Thoracic aorta (tissue), 2 donors: ENCODE results near the gene IRGC. TPM values are rescaled to one million over a fixed set of nuclear protein-coding genes. Genes with fewer than 3 reads are reported as not detected.

Experiments used
- ATAC-seq: fragments of 150-250 bp; one replicate; pipeline ENCODE4 v1.8.0; 2017; ENCODE audit warnings: low read depth; ENCODE audit not compliant: insufficient number of reproducible peaks, low FRiP score
- DNase-seq: peaks from one replicate; pipeline ENCODE4 v3.0.0-alpha.2; 2020; ENCODE audit warnings: low spot score
- H3K27ac ChIP-seq, 2 donors: fragments of 200-600 bp; sonication (generic); 1 replicate in 1 of 2; 2 replicates in 1 of 2; pipeline ENCODE4 v1.5.1; 2016; ENCODE audit warnings: mild to moderate bottlenecking in 2 of 2, moderate library complexity in 2 of 2
- H3K27me3 ChIP-seq: fragments of 200-600 bp; sonication (generic); replicated peaks from 2 replicates; pipeline ENCODE4 v1.6.0; 2016; ENCODE audit warnings: mild to moderate bottlenecking; ENCODE audit not compliant: insufficient read depth
- H3K36me3 ChIP-seq: fragments of 200-600 bp; sonication (generic); one replicate; pipeline ENCODE4 v1.5.1; 2016
- H3K4me1 ChIP-seq, 2 donors: fragments of 200-600 bp; sonication (generic); 1 replicate in 1 of 2; 2 replicates in 1 of 2; pipeline versions ENCODE4 v1.5.1 to v1.6.0; 2016; ENCODE audit warnings: low read depth in 2 of 2, mild to moderate bottlenecking in 1 of 2; ENCODE audit not compliant: control insufficient read depth in 1 of 2
- H3K4me3 ChIP-seq: fragments of 200-600 bp; sonication (generic); 2 replicates; pipeline ENCODE4 v1.5.1; 2016; ENCODE audit warnings: mild to moderate bottlenecking
- H3K9me3 ChIP-seq: fragments of 200-600 bp; sonication (generic); 2 replicates; pipeline ENCODE4 v1.5.1; 2016
- total RNA-seq, 2 donors: library from RNA; depleted of rRNA; stranded (reverse); fragments of >200 nt; gene quantifications; one replicate each; pipeline versions ENCODE4 v1.1.0 to v1.2.3, GENCODE V29; 2016
- TF ChIP-seq, protein P1 (sequence below): fragments of 200-600 bp; sonication (generic); IDR thresholded peaks from one replicate; pipeline ENCODE4 v1.5.1; 2019; ENCODE audit warnings: antibody characterized with exemption

The IRGC gene
- total RNA-seq, 2 donors from 2014 or later: not detected

DNA sequence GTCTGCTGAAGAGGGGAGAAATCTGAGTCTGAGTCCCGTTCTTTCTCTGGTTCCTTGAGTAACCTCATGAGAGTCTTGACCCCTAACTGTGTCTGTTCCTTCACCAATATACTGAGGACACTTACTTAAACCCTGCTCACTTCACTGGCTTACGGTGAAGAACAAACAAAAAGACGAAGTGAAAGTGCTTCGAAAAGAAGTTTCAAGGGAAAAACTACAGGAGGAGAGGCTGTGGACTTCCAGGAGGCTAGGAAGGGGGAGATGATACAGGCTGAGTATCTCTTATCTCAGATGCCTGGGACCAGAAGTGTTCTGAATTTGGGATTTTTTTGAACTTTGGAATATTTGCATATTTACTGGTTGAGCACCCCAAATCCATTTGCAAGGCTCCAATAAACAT is 32.8 kb downstream of the IRGC start:
- H3K4me1 ChIP-seq: peaks cover 6 to 20% of the 10 kb centered on the region in 2 donors
- no peaks in the 10 kb centered on the region for H3K27me3 ChIP-seq
- TF ChIP-seq, protein P1, sequence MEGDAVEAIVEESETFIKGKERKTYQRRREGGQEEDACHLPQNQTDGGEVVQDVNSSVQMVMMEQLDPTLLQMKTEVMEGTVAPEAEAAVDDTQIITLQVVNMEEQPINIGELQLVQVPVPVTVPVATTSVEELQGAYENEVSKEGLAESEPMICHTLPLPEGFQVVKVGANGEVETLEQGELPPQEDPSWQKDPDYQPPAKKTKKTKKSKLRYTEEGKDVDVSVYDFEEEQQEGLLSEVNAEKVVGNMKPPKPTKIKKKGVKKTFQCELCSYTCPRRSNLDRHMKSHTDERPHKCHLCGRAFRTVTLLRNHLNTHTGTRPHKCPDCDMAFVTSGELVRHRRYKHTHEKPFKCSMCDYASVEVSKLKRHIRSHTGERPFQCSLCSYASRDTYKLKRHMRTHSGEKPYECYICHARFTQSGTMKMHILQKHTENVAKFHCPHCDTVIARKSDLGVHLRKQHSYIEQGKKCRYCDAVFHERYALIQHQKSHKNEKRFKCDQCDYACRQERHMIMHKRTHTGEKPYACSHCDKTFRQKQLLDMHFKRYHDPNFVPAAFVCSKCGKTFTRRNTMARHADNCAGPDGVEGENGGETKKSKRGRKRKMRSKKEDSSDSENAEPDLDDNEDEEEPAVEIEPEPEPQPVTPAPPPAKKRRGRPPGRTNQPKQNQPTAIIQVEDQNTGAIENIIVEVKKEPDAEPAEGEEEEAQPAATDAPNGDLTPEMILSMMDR: no peak

DNA sequence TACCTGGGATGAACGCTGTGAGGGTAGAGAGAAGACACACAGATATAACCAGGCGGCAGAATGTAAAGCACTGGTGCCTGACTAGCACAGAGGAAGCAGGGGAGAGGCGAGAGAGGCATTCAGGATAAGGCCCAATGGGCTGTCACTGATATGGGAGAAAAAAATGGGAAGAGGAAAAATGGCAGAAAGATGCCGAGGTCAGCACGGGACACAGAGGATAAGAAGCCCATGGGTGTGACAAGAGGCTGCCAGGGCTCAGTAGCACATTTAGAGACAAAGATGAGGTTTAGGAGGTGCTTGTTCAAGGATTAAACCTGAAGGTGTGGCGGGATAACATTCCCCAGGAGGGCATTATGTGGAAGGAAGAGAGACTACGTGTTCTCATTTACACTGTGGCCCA is 33.3 kb downstream of the IRGC start:
- TF ChIP-seq, protein P1: no peak
- no peak overlapping the region for H3K4me3 ChIP-seq
- H3K36me3 ChIP-seq: peaks cover 48% of the 10 kb centered on the region
- no peak overlapping the region for H3K27ac ChIP-seq
- no peak for ATAC-seq
- H3K27me3 ChIP-seq: no peaks in the 10 kb centered on the region
- DNase-seq: no peak
- H3K4me1 ChIP-seq: peaks cover 6 to 25% of the 10 kb centered on the region in 2 donors
- H3K9me3 ChIP-seq: no peaks in the 10 kb centered on the region

More for the DNA sequence above, 32.8 kb downstream of the IRGC start:
- Histone ChIP-seq H3K9me3 (no peaks in the 10 kb centered on the region), H3K27ac (no peak overlapping the region), H3K36me3 (peaks cover 48% of the 10 kb centered on the region), H3K4me3 (no peak overlapping the region)
- no peak for DNase-seq
- ATAC-seq: no peak

DNA sequence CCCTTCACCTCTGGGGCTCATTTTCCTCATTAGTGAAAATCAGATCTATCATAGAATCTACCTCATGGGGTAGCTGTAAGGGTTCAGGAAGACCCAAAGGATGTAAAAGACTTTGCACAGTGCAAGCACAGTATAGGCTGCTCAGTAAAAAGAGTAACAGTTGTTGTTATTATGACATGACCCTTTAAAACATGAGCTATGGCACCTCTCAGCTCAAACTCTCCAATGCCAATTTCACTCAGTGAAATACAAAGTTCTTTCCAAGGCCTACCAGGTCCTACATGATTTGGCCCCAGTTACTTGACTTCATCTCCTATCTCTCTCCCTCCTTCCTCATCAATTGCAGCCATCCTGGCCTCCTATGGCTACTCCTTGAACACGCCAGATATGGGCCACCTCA is 34.0 kb downstream of the IRGC start:
- Histone ChIP-seq H3K27me3 (no peaks in the 10 kb centered on the region), H3K9me3 (no peaks in the 10 kb centered on the region), H3K36me3 (peaks cover 43% of the 10 kb centered on the region), H3K4me1 (peaks cover 6 to 25% of the 10 kb centered on the region in 2 donors), H3K27ac (no peak overlapping the region), H3K4me3 (no peak overlapping the region)
- DNase-seq: no peak
- TF ChIP-seq, protein P1: no peak
- no peak for ATAC-seq

DNA sequence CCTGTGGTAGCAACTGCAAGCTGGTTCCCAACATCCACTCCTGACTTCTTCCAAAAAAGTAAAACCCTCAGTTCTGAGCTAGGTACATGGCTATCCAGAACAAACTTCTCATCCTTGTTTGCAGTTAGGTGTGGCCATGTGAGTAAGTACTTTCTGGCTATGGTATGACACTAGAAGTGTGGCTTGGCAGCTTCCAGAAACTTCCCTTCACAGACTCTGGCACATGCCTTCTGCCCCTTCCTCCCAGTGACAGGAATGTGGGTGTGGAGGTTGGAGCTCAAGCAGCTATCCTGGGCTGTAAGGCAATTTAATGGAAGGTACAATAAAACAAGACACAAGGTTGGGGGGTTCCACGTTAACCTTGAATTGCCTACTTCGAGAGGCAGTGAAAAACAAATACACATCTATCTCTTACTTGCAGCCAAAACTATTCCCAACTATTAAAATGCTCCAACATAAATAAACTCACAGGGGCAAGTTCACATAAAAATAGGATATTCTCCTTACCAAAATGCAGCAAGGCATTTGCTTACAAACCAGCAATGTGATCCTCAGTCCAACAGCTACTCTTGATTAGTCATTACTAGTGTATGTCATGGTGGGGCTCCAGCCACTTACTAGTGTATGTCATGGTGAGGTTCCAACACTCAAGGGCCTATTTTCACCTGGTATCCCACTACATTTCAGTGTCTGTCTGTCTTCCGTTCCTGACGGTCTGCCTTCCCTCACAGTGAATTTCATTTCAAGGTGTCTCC is 35.8 kb downstream of the IRGC start:
- no peaks in the 10 kb centered on the region for H3K27me3 ChIP-seq
- TF ChIP-seq, protein P1: no peak
- DNase-seq (no peak), ATAC-seq (no peak)
- H3K36me3 ChIP-seq: peaks cover 32% of the 10 kb centered on the region
- peaks cover 6 to 25% of the 10 kb centered on the region in 2 donors for H3K4me1 ChIP-seq
- H3K9me3 ChIP-seq: no peaks in the 10 kb centered on the region
- H3K4me3 ChIP-seq: no peak overlapping the region
- no peak overlapping the region for H3K27ac ChIP-seq

DNA sequence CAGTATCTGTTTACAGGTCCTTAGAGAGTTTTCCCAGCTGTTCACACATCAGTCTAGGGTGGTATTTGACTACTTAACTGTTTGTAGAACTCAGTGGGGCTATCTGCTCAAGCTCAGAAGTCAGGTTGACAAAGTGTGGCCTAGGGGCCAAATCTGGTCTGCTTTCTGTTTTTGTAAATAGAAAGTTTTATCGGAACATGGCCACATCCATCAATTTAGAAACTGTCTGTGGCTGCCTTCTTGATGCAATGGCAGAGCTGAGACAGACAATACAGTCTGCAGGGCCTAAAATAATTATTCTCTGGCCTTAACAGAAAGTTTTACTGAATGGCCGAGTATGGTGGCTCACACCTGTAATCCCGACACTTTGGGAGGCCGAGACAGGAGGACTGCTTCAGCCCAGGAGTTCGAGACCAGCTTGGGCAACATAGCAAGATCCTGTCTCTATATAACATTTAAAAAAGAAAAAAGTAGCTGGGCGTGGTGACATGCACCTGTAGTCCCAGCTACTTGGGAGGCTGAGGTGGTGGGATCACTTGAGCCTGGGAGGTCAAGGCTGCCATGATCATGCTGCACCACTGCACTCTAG is 36.5 kb downstream of the IRGC start:
- Histone ChIP-seq H3K27ac (no peak overlapping the region), H3K36me3 (peaks cover 24% of the 10 kb centered on the region), H3K4me3 (no peak overlapping the region), H3K4me1 (peaks cover 6 to 25% of the 10 kb centered on the region in 2 donors), H3K27me3 (no peaks in the 10 kb centered on the region), H3K9me3 (no peaks in the 10 kb centered on the region)
- no peak for ATAC-seq
- DNase-seq: no peak
- TF ChIP-seq, protein P1: no peak
